Liver (tissue), 3 donors: Measurements from ENCODE around the gene STXBP6.
A peak's percentile ranks its signal among the peaks of the same experiment; 100 is the strongest.

Experiments
- CTCF ChIP-seq: fragments of 150-350 bp; IDR thresholded peaks from 2 replicates; pipeline ENCODE4 v1.5.1; 2017; ENCODE audit warnings: improper control_type of control experiment, low read depth, low read length; ENCODE audit not compliant: missing input control
- EGR1 ChIP-seq, 2 donors: IDR thresholded peaks; 2 replicates each; pipeline ENCODE4 v1.6.1; 2016 to 2018; ENCODE audit warnings: antibody characterized with exemption in 2 of 2, low read depth in 2 of 2
- GABPA ChIP-seq, 2 donors: IDR thresholded peaks in 1 of 2; conservative IDR thresholded peaks in 1 of 2; 2 replicates each; pipeline ENCODE4 v1.6.1; 2016; ENCODE audit warnings: antibody characterized with exemption in 2 of 2, mild to moderate bottlenecking in 1 of 2, moderate library complexity in 1 of 2
- JUND ChIP-seq, 2 donors: IDR thresholded peaks; 2 replicates each; pipeline ENCODE4 v1.6.1; 2016; ENCODE audit warnings: antibody characterized with exemption in 2 of 2
- MAX ChIP-seq: IDR thresholded peaks from 2 replicates; pipeline ENCODE4 v1.6.1; 2016; ENCODE audit warnings: antibody characterized with exemption
- NR2F2 ChIP-seq: IDR thresholded peaks from 2 replicates; pipeline ENCODE4 v1.6.1; 2016; ENCODE audit warnings: antibody characterized with exemption
- RAD21 ChIP-seq, 2 donors: IDR thresholded peaks; 2 replicates each; pipeline ENCODE4 v1.6.1; 2016; ENCODE audit warnings: antibody characterized with exemption in 2 of 2, mild to moderate bottlenecking in 2 of 2
- REST ChIP-seq: IDR thresholded peaks from 2 replicates; pipeline ENCODE4 v1.6.1; 2016; ENCODE audit warnings: antibody characterized with exemption, mild to moderate bottlenecking
- donor health status: healthy.
- donor health status: healthy.

GRCh38 chr14:24806061-24806678 is 243.8 kb downstream of the STXBP6 start:
- TF ChIP-seq CTCF, result peak; percentile 95
- no peak for TF ChIP-seq REST
- TF ChIP-seq JUND (IDR thresholded peaks at IDR 0.05), result no peak
- no peak for TF ChIP-seq EGR1 (IDR thresholded peaks at IDR 0.05; ENCODE audit: low read depth in 2 of 2)
- TF ChIP-seq NR2F2, result no peak
- TF ChIP-seq RAD21 (IDR thresholded peaks at IDR 0.05), result peak; percentile 100
- no peak for TF ChIP-seq MAX
- TF ChIP-seq GABPA (IDR thresholded peaks at IDR 0.05 in 1 of 2, conservative IDR thresholded peaks at IDR 0.05 in 1 of 2), result no peak
